ENCODE results near the gene MCRIP1. TPM values are rescaled to one million over a fixed set of nuclear protein-coding genes. Genes with fewer than 3 reads are reported as not detected.

The MCRIP1 gene, protein sequence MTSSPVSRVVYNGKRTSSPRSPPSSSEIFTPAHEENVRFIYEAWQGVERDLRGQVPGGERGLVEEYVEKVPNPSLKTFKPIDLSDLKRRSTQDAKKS
- total RNA-seq (2021; ENCODE audit: unreplicated experiment) (115 TPM), Bru-seq, nascent RNA (percentile 68 among the genes with signal in this experiment), BruChase-seq, experiment 1, labeled RNA remaining after a 2-hour chase (percentile 85 among the genes with signal in this experiment), BruChase-seq, experiment 2, labeled RNA remaining after a 6-hour chase (percentile 88 among the genes with signal in this experiment)
- polyA plus RNA-seq (2012; ENCODE audit: insufficient read length), result 128 TPM
- long read RNA-seq, transcript MCRIP1-206 (4 exons, 1,123 nt), result minor isoform, 8 of 113 reads
- long read RNA-seq, transcript MCRIP1-201 (5 exons, 1,209 nt), result major isoform, 57 of 113 reads
- long read RNA-seq, transcript MCRIP1-207 (4 exons, 2,775 nt), result minor isoform, 9 of 113 reads
- long read RNA-seq, partial matches to known transcripts, result 8 of 113 reads
- long read RNA-seq, other reads (novel, unspliced or antisense), result 29 of 113 reads

DNA sequence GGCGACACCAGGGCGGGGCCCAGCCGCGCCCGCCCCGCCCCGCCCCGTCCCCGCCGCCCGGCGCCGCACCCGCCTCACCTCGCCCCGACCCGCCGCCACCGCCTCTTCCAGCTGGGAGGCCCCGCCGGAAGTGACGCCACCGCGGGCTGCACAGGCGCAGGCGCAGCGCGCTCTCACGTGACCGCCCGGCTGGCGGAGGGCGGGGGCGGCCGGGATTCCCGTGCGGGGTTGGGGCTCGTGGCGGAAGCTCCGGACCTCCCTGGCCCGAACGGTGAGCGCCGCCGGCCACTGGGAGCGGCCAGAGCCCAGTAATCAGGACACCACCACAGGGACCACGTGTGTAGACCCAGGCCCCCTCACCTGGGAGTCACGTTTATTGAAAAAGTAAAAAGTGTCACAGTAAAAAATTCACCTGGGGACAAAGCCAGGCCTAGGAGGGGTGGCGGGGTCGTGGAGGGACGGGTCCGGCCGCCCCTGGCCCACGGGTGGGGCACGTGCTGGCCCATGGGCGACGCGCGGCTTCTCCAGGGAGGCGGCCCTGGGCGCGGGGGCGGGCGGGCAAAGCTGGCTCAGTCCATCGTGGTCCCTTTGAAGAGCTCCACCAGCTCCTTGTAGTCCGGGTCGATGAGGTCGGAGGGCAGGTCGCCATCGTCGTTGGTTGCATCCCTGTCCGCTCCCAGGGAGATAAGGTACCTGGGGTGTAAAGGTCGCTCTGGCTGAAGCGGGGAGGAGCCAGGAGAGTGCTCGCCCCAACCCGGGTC lies at the start of gene MCRIP1:
Gene MCRIP1 (minus strand): TSS at position 132 of the 761 bp plus-strand sequence. CDS start 8,785 bp downstream, outside the sequence.
- in situ Hi-C loops (cut with HindIII; ENCODE audit: low pct_unique_long_range_greater_than_20kb, low sequenced_read_pairs) (no loop called here), intact Hi-C loops (cut with micrococcal nuclease; ENCODE audit: unreplicated experiment) (no loop called here)
- H3K9me3 ChIP-seq (ENCODE audit: control insufficient read depth, insufficient read depth, low read depth, low read length), result no peaks in the 10 kb centered on the region
- H3K4me3 ChIP-seq (ENCODE audit: low read depth in 2 of 2, low read length in 2 of 2), result peak within 1 kb of the TSS; percentile 77 to 84
- ATAC-seq, result peak; percentile 92
- DNase-seq (ENCODE audit: low read depth, low spot score), result no peak
- peak within 1 kb of the TSS; percentile 91 for H3K27ac ChIP-seq (ENCODE audit: low read length)
- TSS peak; percentile 96 for BruUV-seq (replicated peaks)
- ChIA-PET CTCF (no interaction called here), POLR2A (interaction anchor here (0.7 to 0.9 kb wide), 2 partner anchors 27 to 98 kb away, joined by 3 read pairs; no protein-coding TSS in a partner anchor)
- H3K4me1 ChIP-seq (ENCODE audit: control insufficient read depth, insufficient read depth, low read length), result peaks cover 14% of the 10 kb centered on the region
- H3K36me3 ChIP-seq (ENCODE audit: control insufficient read depth, insufficient read depth, low read length), result no peaks in the 10 kb centered on the region; the same call in 1 of the 2 replicates
- TF ChIP-seq, protein P1, sequence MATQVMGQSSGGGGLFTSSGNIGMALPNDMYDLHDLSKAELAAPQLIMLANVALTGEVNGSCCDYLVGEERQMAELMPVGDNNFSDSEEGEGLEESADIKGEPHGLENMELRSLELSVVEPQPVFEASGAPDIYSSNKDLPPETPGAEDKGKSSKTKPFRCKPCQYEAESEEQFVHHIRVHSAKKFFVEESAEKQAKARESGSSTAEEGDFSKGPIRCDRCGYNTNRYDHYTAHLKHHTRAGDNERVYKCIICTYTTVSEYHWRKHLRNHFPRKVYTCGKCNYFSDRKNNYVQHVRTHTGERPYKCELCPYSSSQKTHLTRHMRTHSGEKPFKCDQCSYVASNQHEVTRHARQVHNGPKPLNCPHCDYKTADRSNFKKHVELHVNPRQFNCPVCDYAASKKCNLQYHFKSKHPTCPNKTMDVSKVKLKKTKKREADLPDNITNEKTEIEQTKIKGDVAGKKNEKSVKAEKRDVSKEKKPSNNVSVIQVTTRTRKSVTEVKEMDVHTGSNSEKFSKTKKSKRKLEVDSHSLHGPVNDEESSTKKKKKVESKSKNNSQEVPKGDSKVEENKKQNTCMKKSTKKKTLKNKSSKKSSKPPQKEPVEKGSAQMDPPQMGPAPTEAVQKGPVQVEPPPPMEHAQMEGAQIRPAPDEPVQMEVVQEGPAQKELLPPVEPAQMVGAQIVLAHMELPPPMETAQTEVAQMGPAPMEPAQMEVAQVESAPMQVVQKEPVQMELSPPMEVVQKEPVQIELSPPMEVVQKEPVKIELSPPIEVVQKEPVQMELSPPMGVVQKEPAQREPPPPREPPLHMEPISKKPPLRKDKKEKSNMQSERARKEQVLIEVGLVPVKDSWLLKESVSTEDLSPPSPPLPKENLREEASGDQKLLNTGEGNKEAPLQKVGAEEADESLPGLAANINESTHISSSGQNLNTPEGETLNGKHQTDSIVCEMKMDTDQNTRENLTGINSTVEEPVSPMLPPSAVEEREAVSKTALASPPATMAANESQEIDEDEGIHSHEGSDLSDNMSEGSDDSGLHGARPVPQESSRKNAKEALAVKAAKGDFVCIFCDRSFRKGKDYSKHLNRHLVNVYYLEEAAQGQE (IDR thresholded peaks at IDR 0.05; ENCODE audit: insufficient read depth in 1 of 2, low read depth in 2 of 2, low read length in 1 of 2), result no peak
- TF ChIP-seq, protein P2, sequence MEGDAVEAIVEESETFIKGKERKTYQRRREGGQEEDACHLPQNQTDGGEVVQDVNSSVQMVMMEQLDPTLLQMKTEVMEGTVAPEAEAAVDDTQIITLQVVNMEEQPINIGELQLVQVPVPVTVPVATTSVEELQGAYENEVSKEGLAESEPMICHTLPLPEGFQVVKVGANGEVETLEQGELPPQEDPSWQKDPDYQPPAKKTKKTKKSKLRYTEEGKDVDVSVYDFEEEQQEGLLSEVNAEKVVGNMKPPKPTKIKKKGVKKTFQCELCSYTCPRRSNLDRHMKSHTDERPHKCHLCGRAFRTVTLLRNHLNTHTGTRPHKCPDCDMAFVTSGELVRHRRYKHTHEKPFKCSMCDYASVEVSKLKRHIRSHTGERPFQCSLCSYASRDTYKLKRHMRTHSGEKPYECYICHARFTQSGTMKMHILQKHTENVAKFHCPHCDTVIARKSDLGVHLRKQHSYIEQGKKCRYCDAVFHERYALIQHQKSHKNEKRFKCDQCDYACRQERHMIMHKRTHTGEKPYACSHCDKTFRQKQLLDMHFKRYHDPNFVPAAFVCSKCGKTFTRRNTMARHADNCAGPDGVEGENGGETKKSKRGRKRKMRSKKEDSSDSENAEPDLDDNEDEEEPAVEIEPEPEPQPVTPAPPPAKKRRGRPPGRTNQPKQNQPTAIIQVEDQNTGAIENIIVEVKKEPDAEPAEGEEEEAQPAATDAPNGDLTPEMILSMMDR (IDR thresholded peaks at IDR 0.05), result no peak
- TF ChIP-seq SIN3A (IDR thresholded peaks at IDR 0.05; ENCODE audit: borderline replicate concordance, insufficient read depth, low read depth, low read length), result peak; percentile 75; the same call in 1 of the 2 replicates
- TF ChIP-seq TCF7L2 (IDR thresholded peaks at IDR 0.05; ENCODE audit: low read depth, low read length), result no peak
- peak; percentile 79 for TF ChIP-seq POLR2AphosphoS5 (IDR thresholded peaks at IDR 0.05; ENCODE audit: low read depth, low read length)
- no peaks in the 10 kb centered on the region for H3K27me3 ChIP-seq (ENCODE audit: control insufficient read depth, insufficient read depth, low read length)

DNA sequence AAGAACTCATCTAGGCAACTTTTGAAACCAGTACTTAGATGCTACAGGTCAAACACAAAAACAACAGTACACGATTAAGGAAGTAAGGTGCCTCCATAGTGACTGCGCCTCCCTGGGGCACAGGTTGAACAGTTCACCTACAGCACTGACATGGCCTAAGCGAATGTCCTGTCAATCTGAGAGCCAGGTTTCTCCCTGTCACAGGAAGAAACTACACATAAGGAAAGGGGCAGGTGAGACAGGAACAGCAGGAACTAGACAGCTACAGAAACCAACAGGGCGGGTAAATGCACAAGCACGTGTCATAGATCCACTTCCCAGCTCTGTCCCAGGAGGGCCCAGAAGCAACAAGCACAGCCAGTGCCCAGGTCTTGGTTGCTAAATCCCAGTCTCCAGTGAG lies 46.0 kb upstream of the MCRIP1 start:
- Histone ChIP-seq H3K9me3 (ENCODE audit: control insufficient read depth, insufficient read depth, low read depth, low read length) (no peaks in the 10 kb centered on the region), H3K4me3 (ENCODE audit: low read depth in 2 of 2, low read length in 2 of 2) (no peak overlapping the region), H3K4me1 (ENCODE audit: control insufficient read depth, insufficient read depth, low read length) (no peaks in the 10 kb centered on the region), H3K27me3 (ENCODE audit: control insufficient read depth, insufficient read depth, low read length) (no peaks in the 10 kb centered on the region), H3K27ac (ENCODE audit: low read length) (no peak overlapping the region), H3K36me3 (ENCODE audit: control insufficient read depth, insufficient read depth, low read length) (peaks cover 9% of the 10 kb centered on the region)
- intact Hi-C loops (cut with micrococcal nuclease; ENCODE audit: unreplicated experiment), result no loop called here
- CTCF ChIA-PET, result no interaction called here
- TF ChIP-seq, protein P1 (IDR thresholded peaks at IDR 0.05; ENCODE audit: insufficient read depth in 1 of 2, low read depth in 2 of 2, low read length in 1 of 2), result no peak
- TF ChIP-seq TCF7L2 (IDR thresholded peaks at IDR 0.05; ENCODE audit: low read depth, low read length) (no peak), POLR2AphosphoS5 (IDR thresholded peaks at IDR 0.05; ENCODE audit: low read depth, low read length) (no peak), SIN3A (IDR thresholded peaks at IDR 0.05; ENCODE audit: borderline replicate concordance, insufficient read depth, low read depth, low read length) (no peak)
- TF ChIP-seq, protein P2 (IDR thresholded peaks at IDR 0.05), result no peak
- ATAC-seq (no peak; the same call in 1 of the 2 replicates), DNase-seq (ENCODE audit: low read depth, low spot score) (no peak)
- POLR2A ChIA-PET, result no interaction called here
- BruUV-seq (replicated peaks), result no TSS peak
- in situ Hi-C loops (cut with HindIII; ENCODE audit: low pct_unique_long_range_greater_than_20kb, low sequenced_read_pairs), result no loop called here
